T-helper 9 cell (primary cell): ENCODE results near the gene KRTAP12-2.
"Not testable (repeated sequence)": the region's sequence is repeated elsewhere in the genome, so short reads cannot be mapped to it uniquely, and the experiment has no call there.

Experiments used
- DNase-seq: peaks from one replicate; pipeline ENCODE4 v3.0.0-alpha.2; 2020

The KRTAP12-2 gene

GRCh38 chr21:44649521-44650100, 17.1 kb downstream of the KRTAP12-2 start:
- no peak for DNase-seq

- DNase-seq = no peak
Measured at GRCh38 chr21:44648557-44649311, 18.0 kb downstream of the KRTAP12-2 start.

GRCh38 chr21:44647222-44647552, 19.5 kb downstream of the KRTAP12-2 start:
- DNase-seq = no peak

GRCh38 chr21:44646366-44647221, 20.1 kb downstream of the KRTAP12-2 start, which contains the start of gene KRTAP10-11:
Gene KRTAP10-11 (plus strand): TSS chr21:44646414. CDS start chr21:44646459, 45 bp downstream.
- DNase-seq = not testable (repeated sequence)

- DNase-seq = no peak
Measured at GRCh38 chr21:44644878-44645277, 21.8 kb downstream of the KRTAP12-2 start.

- no peak for DNase-seq
Measured at GRCh38 chr21:44643741-44644310, 22.9 kb downstream of the KRTAP12-2 start.

- DNase-seq = no peak
Measured at GRCh38 chr21:44640761-44641160, 26.0 kb downstream of the KRTAP12-2 start.

- no peak for DNase-seq
Measured at GRCh38 chr21:44639331-44639655, 27.4 kb downstream of the KRTAP12-2 start.

GRCh38 chr21:44638506-44639330, 28.0 kb downstream of the KRTAP12-2 start:
- DNase-seq = not testable (repeated sequence)

- not testable (repeated sequence) for DNase-seq
Measured at GRCh38 chr21:44637851-44638348, 28.8 kb downstream of the KRTAP12-2 start.

- DNase-seq = no peak
Measured at GRCh38 chr21:44637018-44637850, 29.5 kb downstream of the KRTAP12-2 start, which contains the start of gene KRTAP10-10. Gene KRTAP10-10 (plus strand): TSS chr21:44637356. CDS start chr21:44637418, 62 bp downstream.

GRCh38 chr21:44636209-44637017, 30.3 kb downstream of the KRTAP12-2 start:
- DNase-seq = no peak

GRCh38 chr21:44632067-44632466, 34.7 kb downstream of the KRTAP12-2 start:
- no peak for DNase-seq

GRCh38 chr21:44630440-44630839, 36.3 kb downstream of the KRTAP12-2 start:
- no peak for DNase-seq

- no peak for DNase-seq
Measured at GRCh38 chr21:44628707-44629391, 37.9 kb downstream of the KRTAP12-2 start.

- DNase-seq = not testable (repeated sequence)
Measured at GRCh38 chr21:44627831-44628233, 38.9 kb downstream of the KRTAP12-2 start.

GRCh38 chr21:44627181-44627822, 39.4 kb downstream of the KRTAP12-2 start:
- not testable (repeated sequence) for DNase-seq

GRCh38 chr21:44626673-44627143, 40.0 kb downstream of the KRTAP12-2 start, which contains the start of gene KRTAP10-9:
Gene KRTAP10-9 (plus strand): TSS chr21:44627093. CDS start chr21:44627172, 79 bp downstream.
- no peak for DNase-seq

GRCh38 chr21:44626262-44626661, 40.5 kb downstream of the KRTAP12-2 start:
- DNase-seq = no peak
